NCI-H1105 (cell line): ENCODE data around the gene PAQR4.

ENCODE experiments used
- DNase-seq: peaks from one replicate; lab custom pipeline; 2025; lab: John Stamatoyannopoulos, UW

The PAQR4 gene

GRCh38 chr16:2966043-2966807 is 2.9 kb upstream of the PAQR4 start:
- no peak for DNase-seq

DNA sequence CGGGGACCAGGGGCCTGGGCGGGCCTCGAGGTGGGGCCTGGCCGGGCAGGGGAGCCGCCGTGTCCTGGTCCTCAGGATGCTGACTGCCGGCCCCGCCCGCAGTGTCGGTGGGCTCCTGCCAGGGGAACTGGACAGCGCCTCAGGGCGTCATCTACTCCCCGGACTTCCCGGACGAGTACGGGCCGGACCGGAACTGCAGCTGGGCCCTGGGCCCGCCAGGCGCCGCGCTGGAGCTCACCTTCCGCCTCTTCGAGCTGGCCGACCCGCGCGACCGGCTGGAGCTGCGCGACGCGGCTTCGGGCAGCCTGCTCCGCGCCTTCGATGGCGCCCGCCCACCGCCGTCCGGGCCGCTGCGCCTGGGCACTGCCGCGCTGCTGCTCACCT is 2.3 kb upstream of the PAQR4 start:
- DNase-seq = no peak

DNA sequence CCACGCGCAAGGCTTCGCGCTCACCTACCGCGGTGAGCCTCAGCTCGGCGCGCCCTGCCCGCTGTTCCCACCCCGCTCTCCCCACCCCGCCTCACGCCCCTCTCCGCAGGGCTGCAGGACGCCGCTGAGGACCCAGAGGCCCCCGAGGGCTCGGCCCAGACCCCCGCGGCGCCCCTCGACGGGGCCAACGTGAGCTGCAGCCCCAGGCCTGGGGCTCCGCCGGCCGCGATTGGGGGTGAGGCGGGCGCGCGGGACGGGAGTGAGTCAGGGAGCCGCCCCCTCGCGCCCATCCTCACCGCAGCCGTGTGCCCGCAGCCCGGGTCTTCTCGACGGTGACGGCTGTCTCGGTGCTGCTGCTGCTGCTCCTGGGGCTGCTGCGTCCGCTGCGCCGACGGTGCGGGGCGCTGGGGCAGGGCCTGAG is 1.9 kb upstream of the PAQR4 start:
- DNase-seq = no peak

DNA sequence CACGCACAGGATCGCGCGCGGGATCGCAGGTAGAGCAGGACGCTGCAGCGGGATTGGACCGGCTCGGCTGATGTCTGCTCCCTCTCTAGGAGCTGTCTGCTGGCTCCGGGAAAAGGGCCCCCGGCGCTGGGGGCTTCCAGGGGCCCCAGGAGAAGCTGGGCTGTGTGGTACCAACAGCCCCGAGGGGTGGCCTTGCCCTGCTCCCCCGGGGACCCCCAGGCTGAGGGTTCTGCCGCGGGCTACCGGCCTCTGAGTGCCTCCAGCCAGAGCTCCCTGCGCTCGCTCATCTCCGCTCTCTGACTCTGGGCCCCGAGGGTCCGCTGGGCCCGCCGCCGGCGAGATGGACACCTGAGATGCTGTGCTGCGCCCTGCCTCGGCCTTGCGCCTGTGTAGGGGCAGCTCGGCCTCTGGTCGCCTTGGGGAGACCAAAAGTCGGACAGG is 1.4 kb upstream of the PAQR4 start:
- DNase-seq = no peak

GRCh38 chr16:2968368-2968737 is 795 bp upstream of the PAQR4 start:
- no peak for DNase-seq

GRCh38 chr16:2969545-2970521 is 685 bp downstream of the PAQR4 start:
- DNase-seq = no peak

DNA sequence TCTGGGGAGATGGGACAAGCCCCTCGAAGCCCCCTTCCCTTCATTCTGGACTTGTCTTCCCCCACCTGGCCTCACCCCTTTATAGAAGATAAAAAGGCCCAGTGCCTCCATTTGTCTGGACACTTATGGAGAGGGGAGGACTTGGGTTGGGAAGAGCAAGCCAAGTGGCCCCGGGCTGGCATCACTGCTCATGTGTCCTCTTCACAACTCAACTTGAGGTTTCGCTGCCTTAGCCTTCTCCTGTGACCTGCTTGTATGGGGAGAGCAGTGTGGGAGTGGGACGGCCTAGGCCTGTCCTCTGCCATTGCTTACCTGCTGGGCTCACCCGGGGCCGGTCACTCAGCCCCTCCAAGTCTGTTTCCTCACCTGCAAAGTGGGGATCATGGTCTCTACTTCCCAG is 1.4 kb downstream of the PAQR4 start:
- DNase-seq = no peak

DNA sequence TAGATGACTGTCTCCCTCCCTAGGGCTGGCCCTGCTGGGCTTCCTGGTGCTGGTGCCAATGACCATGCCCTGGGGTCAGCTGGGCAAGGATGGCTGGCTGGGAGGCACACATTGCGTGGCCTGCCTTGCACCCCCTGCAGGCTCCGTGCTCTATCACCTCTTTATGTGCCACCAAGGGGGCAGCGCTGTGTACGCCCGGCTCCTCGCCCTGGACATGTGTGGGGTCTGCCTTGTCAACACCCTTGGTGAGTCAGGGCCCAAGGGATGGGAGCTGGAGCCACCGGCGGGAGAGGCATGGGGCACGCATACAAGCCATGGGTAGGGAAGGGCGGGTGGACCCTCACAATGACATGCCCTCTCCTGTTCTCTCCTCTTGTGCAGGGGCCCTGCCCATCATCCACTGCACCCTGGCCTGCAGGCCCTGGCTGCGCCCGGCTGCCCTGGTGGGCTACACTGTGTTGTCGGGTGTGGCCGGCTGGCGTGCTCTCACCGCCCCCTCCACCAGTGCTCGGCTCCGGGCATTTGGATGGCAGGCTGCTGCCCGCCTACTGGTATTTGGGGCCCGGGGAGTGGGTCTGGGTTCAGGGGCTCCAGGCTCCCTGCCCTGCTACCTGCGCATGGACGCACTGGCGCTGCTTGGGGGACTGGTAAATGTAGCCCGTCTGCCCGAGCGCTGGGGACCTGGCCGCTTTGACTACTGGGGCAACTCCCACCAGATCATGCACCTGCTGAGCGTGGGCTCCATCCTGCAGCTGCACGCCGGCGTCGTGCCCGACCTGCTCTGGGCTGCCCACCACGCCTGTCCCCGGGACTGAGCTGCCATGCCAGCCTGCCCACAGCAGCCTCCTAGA is 2.2 kb downstream of the PAQR4 start:
- no peak for DNase-seq

GRCh38 chr16:2971985-2972784 is 3.0 kb downstream of the PAQR4 start:
- DNase-seq = no peak

GRCh38 chr16:2973093-2973492 is 3.9 kb downstream of the PAQR4 start:
- no peak for DNase-seq

GRCh38 chr16:2973605-2974318 is 4.6 kb downstream of the PAQR4 start:
- DNase-seq = no peak

DNA sequence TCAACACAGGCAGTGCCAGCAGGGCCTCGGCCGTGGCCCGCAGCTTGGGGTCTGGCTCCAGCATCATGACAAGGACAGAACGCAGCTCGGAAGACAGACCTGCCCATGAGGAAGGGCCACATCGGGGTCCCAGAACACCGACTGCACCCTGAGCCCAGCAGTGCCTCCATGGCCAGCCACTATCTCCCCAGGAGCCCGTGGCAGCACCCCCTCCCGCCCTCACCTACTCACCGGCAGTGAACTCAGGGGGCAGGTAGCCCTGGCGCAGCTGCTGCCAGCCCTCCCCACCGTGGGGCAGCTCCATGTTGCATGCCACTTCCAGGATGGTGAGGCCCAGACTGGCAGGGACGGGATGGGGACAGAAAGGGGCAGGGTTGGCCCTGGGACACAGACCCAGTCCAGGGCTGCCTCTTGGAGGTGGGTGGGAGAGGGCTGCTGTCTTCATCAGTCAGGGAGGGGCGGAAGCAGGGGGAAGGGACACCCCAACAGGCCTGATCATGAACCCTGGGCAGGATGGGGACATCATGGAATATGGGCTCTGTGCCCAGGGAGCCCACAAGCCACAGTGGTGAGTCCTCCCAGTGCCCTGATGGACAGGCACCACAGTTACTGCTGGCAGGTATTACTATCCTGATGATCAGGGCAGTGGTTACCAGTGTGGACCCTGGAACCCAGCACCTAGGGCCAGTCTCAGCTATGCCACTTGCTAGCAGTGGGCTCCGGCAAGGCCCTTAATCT is 5.3 kb downstream of the PAQR4 start:
- DNase-seq = no peak

- DNase-seq = no peak
Measured at GRCh38 chr16:2975161-2975795, 6.1 kb downstream of the PAQR4 start.

GRCh38 chr16:2976201-2976600 is 7.1 kb downstream of the PAQR4 start:
- no peak for DNase-seq

DNA sequence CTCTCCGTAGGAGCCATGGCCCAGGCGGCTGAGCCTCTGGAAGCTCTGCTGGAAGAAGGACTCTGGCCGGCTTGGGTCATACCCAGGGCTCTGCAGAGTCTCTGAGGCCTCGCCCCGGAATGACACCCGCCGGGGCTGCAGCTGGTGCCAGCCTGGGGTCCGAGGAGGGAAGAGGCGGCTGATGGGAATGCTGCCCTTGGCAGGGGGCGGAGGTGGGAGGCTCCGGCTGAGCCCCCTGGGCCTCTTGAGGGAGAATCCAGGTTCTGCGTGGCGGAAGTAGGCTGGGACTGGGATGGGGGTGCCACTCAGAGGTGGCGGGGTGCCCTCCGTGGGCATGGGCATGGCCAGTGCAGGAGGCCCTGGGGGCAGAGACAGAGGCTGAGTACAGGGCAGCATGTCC is 7.5 kb downstream of the PAQR4 start:
- no peak for DNase-seq

GRCh38 chr16:2977440-2977839 is 8.3 kb downstream of the PAQR4 start:
- peak; percentile 73 for DNase-seq

DNA sequence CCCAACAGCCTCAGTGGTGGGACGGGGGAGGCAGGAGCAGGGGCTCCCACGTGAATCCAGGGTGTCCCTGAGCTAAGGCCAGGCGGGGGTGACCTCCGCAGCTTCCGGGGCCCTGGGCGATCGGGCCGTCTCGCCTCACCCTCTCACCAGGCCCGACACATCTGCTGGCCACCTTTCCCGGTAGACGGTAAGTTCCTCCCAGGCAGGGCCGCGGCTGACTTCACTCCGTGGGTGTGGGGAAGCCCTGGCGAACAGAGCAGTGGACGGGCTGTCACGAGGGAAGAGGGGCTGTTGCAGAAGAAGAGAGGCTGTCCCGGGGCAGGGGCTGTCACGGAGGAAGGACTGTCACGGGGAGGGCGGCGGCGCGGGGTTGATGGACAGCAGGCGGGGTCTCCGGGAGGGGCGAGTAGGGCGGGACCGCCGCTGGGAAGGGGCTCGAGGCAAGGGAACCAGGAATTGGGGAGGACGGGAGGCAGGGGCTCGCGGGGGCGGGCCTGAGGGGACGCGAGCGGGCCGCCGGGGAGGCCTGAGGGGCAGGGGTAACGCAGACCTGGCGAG is 10.6 kb downstream of the PAQR4 start:
- no peak for DNase-seq

DNA sequence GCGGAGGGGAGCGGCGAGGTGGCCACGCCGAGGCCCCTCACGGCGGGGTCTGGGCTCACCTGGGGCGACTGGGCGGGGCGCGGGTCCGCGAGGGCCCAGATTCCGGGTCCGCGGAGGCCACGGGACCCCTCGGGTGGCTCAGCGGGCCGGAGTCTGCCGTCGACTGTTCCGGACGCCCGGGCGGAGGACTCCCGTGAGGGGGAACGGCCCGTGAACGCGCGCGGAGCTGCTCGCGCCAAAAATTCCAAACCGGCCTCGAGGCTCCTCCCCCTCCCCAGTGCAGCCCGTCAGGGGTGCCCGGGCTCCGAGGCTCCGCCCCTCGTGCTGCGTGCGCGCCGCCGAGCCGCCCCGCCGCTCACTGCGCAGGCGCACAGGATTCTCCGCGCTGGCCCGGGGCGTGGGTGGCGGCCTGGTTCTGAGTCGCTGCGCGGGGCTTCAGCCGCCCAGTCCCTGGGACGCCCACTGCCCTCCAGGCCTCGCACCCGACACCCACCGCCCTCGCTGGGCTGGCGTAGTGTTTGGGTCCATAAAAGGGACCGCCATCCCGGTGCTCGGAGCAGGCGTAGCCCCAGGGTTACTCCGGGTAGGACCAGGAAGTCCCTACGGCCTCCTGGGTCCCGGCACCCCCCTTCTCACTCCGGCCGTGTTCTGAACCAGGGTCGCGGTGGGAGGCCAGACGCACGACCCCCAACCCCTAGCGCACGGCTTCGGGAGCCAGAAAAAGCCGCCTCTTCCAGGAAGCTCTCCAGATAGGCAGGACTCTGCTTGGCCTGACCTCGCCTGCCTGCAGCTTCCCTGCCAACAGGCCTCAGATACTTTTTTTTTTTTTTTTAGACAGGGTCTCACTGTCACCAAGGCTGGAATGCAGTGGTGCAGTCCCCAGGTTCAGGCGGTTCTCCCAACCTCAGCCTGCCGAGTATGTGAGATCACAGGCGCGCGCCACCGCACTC is 11.4 kb downstream of the PAQR4 start, which contains the start of gene PKMYT1:
Gene PKMYT1, minus strand, starts transcription at position 220 of the 950 bp plus-strand sequence. CDS start 789 bp downstream, outside the sequence.
- DNase-seq = peak; percentile 61
